GM23338 (cell line): ENCODE data around the gene UBE2C. TPM values are rescaled to one million over a fixed set of nuclear protein-coding genes. Genes with fewer than 3 reads are reported as not detected.

Source experiments
- ATAC-seq: fragments of 200-7000 bp; cut with Tn5 transposase; 3 replicates; pipeline ENCODE4 v1.9.1; 2020
- DNase-seq: peaks from one replicate; pipeline ENCODE4 v3.0.0-alpha.2; 2015; ENCODE audit warnings: low spot score
- H2AFZ ChIP-seq: fragments of 200-600 bp; sonication (generic); 2 replicates; pipeline ENCODE4 v1.8.0; 2016; ENCODE audit warnings: antibody characterized with exemption, mild to moderate bottlenecking, moderate library complexity
- H3F3A ChIP-seq: fragments of 200-600 bp; sonication (generic); replicated peaks from 2 replicates; pipeline ENCODE4 v1.8.0; 2017; ENCODE audit warnings: antibody characterized with exemption, mixed run types, low read depth
- H3K27ac ChIP-seq: fragments of 200-600 bp; sonication (generic); 2 replicates; pipeline ENCODE4 v1.6.1; 2016; ENCODE audit warnings: low read depth
- H3K27me3 ChIP-seq: fragments of 200-600 bp; sonication (generic); 2 replicates; pipeline ENCODE4 v1.8.0; 2016; ENCODE audit warnings: mild to moderate bottlenecking, mixed run types, moderate library complexity; ENCODE audit not compliant: insufficient read depth
- H3K36me3 ChIP-seq: fragments of 200-600 bp; sonication (generic); 2 replicates; pipeline ENCODE4 v1.8.0; 2016; ENCODE audit warnings: mild to moderate bottlenecking; ENCODE audit not compliant: insufficient read depth
- H3K4me1 ChIP-seq: fragments of 200-600 bp; sonication (generic); 2 replicates; pipeline ENCODE4 v1.8.0; 2016; ENCODE audit warnings: mild to moderate bottlenecking, moderate library complexity; ENCODE audit not compliant: insufficient read depth
- H3K4me2 ChIP-seq: fragments of 200-600 bp; sonication (generic); 2 replicates; pipeline ENCODE4 v1.7.1; 2017; ENCODE audit warnings: mixed run types
- H3K4me3 ChIP-seq: fragments of 200-600 bp; sonication (generic); 2 replicates; pipeline ENCODE4 v1.6.1; 2016; ENCODE audit warnings: mixed run types
- H3K79me2 ChIP-seq: fragments of 200-600 bp; sonication (generic); replicated peaks from 2 replicates; pipeline ENCODE4 v1.8.0; 2017; ENCODE audit warnings: mild to moderate bottlenecking; ENCODE audit not compliant: insufficient read depth
- H3K9me2 ChIP-seq: fragments of 200-600 bp; sonication (generic); 2 replicates; pipeline ENCODE4 v1.8.0; 2017; ENCODE audit not compliant: insufficient read depth
- H4K20me1 ChIP-seq: fragments of 200-600 bp; sonication (generic); replicated peaks from 2 replicates; pipeline ENCODE4 v1.8.0; 2017; ENCODE audit warnings: mild to moderate bottlenecking; ENCODE audit not compliant: insufficient read depth
- H3K27ac Mint-ChIP-seq: 2 replicates; pipeline ENCODE4 v1.8.0; 2020; ENCODE audit warnings: inconsistent platforms, mild to moderate bottlenecking, moderate library complexity, mixed read lengths
- H3K27me3 Mint-ChIP-seq: 3 replicates; pipeline ENCODE4 v1.8.0; 2022; ENCODE audit warnings: low read depth, mild to moderate bottlenecking, moderate library complexity, mixed read lengths, inconsistent platforms; ENCODE audit not compliant: insufficient read depth, poor library complexity
- H3K36me3 Mint-ChIP-seq: 3 replicates; pipeline ENCODE4 v1.8.0; 2021; ENCODE audit warnings: low read depth, mild to moderate bottlenecking, inconsistent platforms, moderate library complexity, mixed read lengths
- H3K4me1 Mint-ChIP-seq: 3 replicates; pipeline ENCODE4 v1.8.0; 2020; ENCODE audit warnings: mild to moderate bottlenecking, inconsistent platforms, mixed read lengths
- H3K4me3 Mint-ChIP-seq: 3 replicates; pipeline ENCODE4 v1.8.0; 2021; ENCODE audit warnings: moderate library complexity, mild to moderate bottlenecking, inconsistent platforms, mixed read lengths
- H3K9me3 Mint-ChIP-seq: 3 replicates; pipeline ENCODE4 v1.8.0; 2020; ENCODE audit warnings: moderate library complexity, mild to moderate bottlenecking, inconsistent platforms, mixed read lengths
- CTCF ChIP-seq, 2 experiments: fragments of 200-600 bp in 1 of 2; sonication (generic) in 1 of 2; conservative IDR thresholded peaks; 2 replicates each; pipeline versions ENCODE4 v1.5.1 to v1.6.1; 2016 to 2017; ENCODE audit warnings: antibody characterized with exemption in 2 of 2, low read depth in 2 of 2, mild to moderate bottlenecking in 2 of 2, moderate library complexity in 1 of 2
- JUNB ChIP-seq: IDR thresholded peaks from one replicate; pipeline ENCODE4 v1.6.1; 2016; ENCODE audit warnings: antibody characterized with exemption; ENCODE audit not compliant: unreplicated experiment
- polyA plus RNA-seq: library from polyadenylated mRNA; unstranded; fragments of >200 nt; fragmentation: Nextera tagmentation; extraction: Ambion mirVana; gene quantifications from 2 replicates; pipeline ENCODE4 v1.2.1, GENCODE V29; 2016
- total RNA-seq: library from RNA; depleted of rRNA; stranded (reverse); fragments of >200 nt; shearing (Covaris generic); gene quantifications from 2 replicates; pipeline ENCODE4 v1.2.3, GENCODE V29; 2014
- TF ChIP-seq, protein P1 (sequence below): fragments of 250-450 bp; sonication (Bioruptor Pico); IDR thresholded peaks from 2 replicates; pipeline ENCODE4 v1.5.0; 2020; ENCODE audit warnings: mild to moderate bottlenecking, moderate library complexity

The UBE2C gene
- total and polyA plus RNA-seq, 2 experiments from 2014 or later: 247 to 698 TPM

DNA sequence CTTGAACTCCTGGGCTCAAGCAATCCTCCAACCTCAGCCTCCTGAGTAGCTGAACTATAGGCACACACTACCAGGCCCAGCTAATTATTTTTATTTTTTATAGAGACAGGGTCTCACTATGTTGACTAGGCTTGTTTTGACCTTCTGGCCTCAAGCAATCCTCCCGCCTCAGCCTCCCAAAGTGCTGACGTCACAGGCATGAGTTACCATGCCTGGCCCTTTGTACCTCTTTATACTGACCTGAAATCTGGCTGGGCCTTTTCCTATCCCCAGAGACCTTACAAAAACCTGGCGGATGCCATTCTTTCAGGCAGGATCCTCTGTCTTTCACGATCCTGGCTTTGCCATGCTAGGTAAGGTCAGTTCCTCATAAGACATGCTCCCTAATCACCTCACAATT, 32.3 kb upstream of the UBE2C start:
- Mint-ChIP-seq H3K4me3 (no peak overlapping the region), H3K27ac (no peak overlapping the region)
- no peaks in the 10 kb centered on the region for H3K4me1 ChIP-seq

More for the DNA sequence above, 32.3 kb upstream of the UBE2C start:
- Histone ChIP-seq H3F3A (no peaks in the 10 kb centered on the region), H3K27me3 (no peaks in the 10 kb centered on the region), H4K20me1 (no peaks in the 10 kb centered on the region), H3K36me3 (no peaks in the 10 kb centered on the region), H3K4me2 (no peak overlapping the region), H3K79me2 (no peaks in the 10 kb centered on the region), H3K4me3 (no peak overlapping the region), H3K9me2 (no peaks in the 10 kb centered on the region; the same call in 1 of the 2 replicates), H2AFZ (peak overlapping the region; percentile 59; the same call in 1 of the 2 replicates), H3K27ac (no peak overlapping the region)
- TF ChIP-seq JUNB (no peak), CTCF (conservative IDR thresholded peaks at IDR 0.05; ENCODE audit: low read depth in 2 of 2) (no peak)
- TF ChIP-seq, protein P1, sequence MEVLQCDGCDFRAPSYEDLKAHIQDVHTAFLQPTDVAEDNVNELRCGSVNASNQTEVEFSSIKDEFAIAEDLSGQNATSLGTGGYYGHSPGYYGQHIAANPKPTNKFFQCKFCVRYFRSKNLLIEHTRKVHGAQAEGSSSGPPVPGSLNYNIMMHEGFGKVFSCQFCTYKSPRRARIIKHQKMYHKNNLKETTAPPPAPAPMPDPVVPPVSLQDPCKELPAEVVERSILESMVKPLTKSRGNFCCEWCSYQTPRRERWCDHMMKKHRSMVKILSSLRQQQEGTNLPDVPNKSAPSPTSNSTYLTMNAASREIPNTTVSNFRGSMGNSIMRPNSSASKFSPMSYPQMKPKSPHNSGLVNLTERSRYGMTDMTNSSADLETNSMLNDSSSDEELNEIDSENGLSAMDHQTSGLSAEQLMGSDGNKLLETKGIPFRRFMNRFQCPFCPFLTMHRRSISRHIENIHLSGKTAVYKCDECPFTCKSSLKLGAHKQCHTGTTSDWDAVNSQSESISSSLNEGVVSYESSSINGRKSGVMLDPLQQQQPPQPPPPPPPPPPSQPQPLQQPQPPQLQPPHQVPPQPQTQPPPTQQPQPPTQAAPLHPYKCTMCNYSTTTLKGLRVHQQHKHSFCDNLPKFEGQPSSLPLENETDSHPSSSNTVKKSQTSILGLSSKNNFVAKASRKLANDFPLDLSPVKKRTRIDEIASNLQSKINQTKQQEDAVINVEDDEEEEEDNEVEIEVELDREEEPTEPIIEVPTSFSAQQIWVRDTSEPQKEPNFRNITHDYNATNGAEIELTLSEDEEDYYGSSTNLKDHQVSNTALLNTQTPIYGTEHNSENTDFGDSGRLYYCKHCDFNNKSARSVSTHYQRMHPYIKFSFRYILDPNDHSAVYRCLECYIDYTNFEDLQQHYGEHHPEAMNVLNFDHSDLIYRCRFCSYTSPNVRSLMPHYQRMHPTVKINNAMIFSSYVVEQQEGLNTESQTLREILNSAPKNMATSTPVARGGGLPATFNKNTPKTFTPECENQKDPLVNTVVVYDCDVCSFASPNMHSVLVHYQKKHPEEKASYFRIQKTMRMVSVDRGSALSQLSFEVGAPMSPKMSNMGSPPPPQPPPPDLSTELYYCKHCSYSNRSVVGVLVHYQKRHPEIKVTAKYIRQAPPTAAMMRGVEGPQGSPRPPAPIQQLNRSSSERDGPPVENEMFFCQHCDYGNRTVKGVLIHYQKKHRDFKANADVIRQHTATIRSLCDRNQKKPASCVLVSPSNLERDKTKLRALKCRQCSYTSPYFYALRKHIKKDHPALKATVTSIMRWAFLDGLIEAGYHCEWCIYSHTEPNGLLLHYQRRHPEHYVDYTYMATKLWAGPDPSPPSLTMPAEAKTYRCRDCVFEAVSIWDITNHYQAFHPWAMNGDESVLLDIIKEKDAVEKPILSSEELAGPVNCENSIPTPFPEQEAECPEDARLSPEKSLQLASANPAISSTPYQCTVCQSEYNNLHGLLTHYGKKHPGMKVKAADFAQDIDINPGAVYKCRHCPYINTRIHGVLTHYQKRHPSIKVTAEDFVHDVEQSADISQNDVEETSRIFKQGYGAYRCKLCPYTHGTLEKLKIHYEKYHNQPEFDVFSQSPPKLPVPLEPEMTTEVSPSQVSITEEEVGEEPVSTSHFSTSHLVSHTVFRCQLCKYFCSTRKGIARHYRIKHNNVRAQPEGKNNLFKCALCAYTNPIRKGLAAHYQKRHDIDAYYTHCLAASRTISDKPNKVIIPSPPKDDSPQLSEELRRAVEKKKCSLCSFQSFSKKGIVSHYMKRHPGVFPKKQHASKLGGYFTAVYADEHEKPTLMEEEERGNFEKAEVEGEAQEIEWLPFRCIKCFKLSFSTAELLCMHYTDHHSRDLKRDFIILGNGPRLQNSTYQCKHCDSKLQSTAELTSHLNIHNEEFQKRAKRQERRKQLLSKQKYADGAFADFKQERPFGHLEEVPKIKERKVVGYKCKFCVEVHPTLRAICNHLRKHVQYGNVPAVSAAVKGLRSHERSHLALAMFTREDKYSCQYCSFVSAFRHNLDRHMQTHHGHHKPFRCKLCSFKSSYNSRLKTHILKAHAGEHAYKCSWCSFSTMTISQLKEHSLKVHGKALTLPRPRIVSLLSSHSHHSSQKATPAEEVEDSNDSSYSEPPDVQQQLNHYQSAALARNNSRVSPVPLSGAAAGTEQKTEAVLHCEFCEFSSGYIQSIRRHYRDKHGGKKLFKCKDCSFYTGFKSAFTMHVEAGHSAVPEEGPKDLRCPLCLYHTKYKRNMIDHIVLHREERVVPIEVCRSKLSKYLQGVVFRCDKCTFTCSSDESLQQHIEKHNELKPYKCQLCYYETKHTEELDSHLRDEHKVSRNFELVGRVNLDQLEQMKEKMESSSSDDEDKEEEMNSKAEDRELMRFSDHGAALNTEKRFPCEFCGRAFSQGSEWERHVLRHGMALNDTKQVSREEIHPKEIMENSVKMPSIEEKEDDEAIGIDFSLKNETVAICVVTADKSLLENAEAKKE (CRISPR knock-in tag): no peak
- no peaks in the 10 kb centered on the region; the same call in 2 of the 3 replicates for H3K9me3 Mint-ChIP-seq
- peaks cover 6% of the 10 kb centered on the region for H3K27me3 Mint-ChIP-seq
- ATAC-seq (no peak), DNase-seq (no peak)
- H3K4me1 Mint-ChIP-seq: no peaks in the 10 kb centered on the region
- no peaks in the 10 kb centered on the region for H3K36me3 Mint-ChIP-seq
